Bone marrow (tissue), 2 donors: ENCODE results near the gene SERGEF.

Source experiments
- DNase-seq, 2 donors: peaks; one replicate each; lab custom pipeline; 2025; lab: John Stamatoyannopoulos, UW

Gene SERGEF

DNA sequence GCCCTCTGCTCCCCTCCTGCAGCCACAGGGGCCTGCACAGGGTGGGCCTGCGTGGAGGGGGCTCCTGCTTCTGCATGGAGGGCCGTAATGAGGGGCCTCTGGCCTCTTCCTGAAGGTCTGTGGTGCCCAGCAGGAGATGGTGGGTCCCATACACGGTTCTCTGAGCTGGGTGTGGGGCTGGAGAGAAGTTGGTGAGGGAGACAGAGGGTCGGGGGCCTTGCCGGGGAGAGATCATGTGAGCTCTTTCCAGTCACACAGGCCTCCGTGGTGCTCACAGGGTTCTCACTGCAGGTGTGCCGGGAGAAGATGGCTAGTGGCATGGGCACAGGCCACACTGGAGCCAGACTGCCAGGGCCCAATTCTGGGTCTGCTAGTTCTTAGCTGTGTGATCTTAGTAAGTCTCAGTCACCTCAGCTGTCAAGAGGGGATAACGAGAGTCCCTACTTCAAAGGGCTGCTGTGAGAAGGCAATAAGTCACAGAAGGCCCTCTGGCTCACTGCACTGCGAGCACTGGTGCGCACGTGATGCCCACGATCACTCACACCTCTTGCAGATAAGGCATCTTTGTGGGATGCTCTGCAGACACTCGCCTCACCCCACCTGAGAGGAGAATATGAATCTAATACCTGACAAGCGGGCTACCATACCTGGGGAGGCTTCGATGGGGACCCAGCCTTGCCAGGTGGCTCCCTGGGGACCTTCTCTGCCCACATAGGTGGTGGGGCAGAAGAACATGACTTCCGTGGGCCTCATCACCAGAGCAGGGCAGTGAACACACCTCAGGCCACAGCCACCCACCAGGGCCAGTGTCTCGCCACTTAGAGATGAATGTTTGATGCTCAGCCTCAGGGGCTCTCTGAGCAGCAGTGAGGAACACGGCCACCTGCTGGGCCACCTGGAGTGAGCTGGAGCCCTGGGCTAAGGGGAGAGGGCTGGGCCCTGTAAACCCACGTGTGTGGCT, 263.8 kb downstream of the SERGEF start:
- DNase-seq: no peak

DNA sequence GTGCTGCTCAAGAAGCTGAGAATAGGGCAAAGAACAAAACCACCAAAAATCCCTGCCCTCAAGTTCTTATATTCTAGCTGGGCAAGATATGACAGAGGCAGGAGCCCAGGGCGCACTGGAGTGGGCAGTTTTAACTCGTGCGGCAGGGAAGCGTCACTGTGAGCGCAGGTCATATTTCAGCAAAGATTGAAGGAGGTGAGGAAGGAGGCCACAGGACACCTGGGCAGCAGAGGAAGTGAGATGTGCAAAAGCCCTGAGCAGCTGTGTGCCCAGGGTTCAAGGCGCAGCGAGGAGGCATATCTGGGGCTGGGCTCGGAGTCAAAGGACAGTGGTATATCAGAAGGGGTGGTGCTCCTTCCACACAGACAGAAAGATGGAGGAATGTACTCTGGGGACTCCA, 264.8 kb downstream of the SERGEF start:
- no peak for DNase-seq

DNA sequence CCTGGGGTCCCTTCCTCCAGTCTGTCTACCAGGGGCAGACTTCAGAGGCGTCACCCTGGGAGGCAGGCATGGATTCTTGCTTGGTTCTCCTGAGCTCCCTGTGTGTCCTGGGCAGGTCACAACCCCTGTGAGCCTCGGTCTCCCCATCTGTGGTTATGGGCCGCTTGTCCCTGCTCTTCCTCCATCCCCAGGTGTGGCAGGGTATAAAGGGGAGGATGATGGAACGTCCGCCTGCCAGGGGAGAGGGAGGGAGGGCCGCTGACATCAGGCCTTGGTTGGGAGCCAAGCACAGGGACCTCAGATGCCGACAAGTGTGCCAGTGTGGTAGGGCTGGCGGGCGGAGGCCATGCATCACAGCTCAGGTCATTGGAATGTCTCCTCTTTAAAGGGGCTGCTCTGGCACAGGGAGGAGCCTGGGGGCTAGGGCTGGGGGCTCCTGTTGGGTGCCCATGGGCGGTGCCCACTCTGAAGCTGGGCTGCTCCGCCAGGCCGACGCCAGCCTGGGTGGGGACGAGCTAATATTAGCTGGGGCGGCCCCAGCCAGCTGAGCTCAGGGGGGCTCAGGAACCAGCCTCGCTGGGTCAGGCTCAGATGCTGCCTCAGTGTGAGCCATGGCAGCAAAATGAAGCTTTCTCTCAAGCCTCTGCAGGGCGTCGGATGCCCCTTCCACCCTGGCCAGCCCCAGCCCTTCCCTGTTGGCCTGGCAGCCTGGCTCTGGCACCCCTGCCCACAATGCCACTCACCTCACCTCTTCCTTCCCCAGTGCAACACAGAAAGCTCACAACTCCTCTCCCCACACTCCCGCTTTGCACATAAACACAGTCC, 265.5 kb downstream of the SERGEF start:
- DNase-seq: no peak

DNA sequence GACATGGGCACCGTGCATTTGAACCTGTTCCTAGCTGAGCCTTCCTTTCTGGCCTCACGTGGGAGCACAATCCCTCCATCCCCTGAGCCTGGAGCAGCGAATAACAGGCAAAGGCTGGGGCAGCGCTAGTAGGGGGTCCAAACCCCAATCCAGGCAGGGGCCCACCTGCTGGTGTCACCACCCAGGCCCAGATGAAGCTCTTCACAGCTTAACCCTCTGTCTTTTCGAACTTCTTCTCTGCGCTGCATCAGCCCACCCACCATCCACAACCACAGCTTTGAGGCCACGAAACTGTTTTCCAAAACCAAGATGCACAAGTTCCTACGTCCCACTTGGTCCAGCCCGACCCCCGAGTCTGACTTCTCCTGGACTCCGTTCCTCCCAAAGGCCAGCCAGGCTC, 266.8 kb downstream of the SERGEF start:
- no peak for DNase-seq

GRCh38 chr11:17745023-17745772, 267.6 kb downstream of the SERGEF start:
- no peak for DNase-seq

- no peak for DNase-seq
Observed at GRCh38 chr11:17744151-17744940, 268.5 kb downstream of the SERGEF start.

GRCh38 chr11:17743808-17744119, 269.1 kb downstream of the SERGEF start:
- DNase-seq: no peak

- no peak for DNase-seq
Observed at GRCh38 chr11:17743026-17743807, 269.6 kb downstream of the SERGEF start.

- DNase-seq: no peak
Observed at GRCh38 chr11:17742019-17742418, 270.8 kb downstream of the SERGEF start.

- no peak for DNase-seq
Observed at GRCh38 chr11:17741487-17741886, 271.4 kb downstream of the SERGEF start.

- DNase-seq: no peak
Observed at GRCh38 chr11:17740649-17741235, 272.1 kb downstream of the SERGEF start.

GRCh38 chr11:17739945-17740338, 272.9 kb downstream of the SERGEF start:
- no peak for DNase-seq

DNA sequence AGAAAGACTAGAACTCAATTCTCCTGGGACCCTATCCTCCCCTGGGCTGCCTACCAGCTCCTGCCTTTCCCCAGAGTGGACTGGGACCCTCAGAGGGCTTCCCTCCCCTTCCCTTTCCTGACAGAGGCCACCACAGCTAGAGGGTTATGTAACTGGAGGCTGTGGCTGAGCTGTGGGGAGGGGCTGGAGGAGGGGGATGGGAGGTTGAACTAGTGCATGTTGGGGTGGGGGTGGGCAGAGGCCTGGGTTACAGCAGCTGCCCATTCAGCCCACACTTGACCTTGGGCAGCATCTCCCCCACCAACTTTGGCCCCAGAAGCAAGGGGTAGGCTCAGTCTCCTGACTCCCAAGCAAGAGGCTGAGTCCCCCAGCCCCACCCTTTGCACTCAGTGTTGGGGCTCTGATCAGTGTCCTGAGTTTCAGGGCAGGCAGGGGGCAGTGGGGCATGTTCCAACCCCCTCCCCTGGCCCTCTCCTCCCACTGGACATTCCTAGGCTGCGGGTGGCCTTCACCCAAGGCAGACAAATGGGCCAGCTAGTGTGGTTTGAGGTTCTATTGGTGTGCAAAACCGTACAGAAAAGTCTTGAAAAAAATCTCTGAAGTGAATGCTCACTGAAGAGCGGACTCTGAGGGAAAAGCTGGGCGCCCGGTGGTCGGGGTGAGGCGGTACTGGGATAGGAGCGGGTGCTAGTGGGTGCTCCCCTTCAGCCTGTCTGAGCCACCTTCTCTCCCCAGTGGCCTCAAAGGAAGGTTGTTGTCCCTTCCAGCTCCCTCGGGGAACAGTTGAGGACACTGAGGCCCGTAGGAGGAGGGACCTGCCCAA, 274.5 kb downstream of the SERGEF start:
- DNase-seq: no peak
